Right lobe of liver (tissue), 6 donors: Measurements from ENCODE around the gene EIF3J. TPM values are rescaled to one million over a fixed set of nuclear protein-coding genes. Genes with fewer than 3 reads are reported as not detected.
"Not testable (repeated sequence)": the region's sequence is repeated elsewhere in the genome, so short reads cannot be mapped to it uniquely, and the experiment has no call there.

ENCODE experiments used
- ATAC-seq, 4 donors: fragments of 200-7000 bp; cut with Tn5 transposase; one replicate each; pipeline ENCODE4 v1.9.1; 2020; ENCODE audit warnings: mild to moderate bottlenecking in 4 of 4, moderate library complexity in 4 of 4
- DNase-seq, 3 donors: peaks; one replicate each; pipeline ENCODE4 v3.0.0-alpha.2; 2020
- H3K27ac ChIP-seq, 3 donors: fragments of 200-600 bp; one replicate each; pipeline ENCODE4 v1.8.0; 2022
- H3K27me3 ChIP-seq, 2 donors: fragments of 200-600 bp; one replicate each; pipeline ENCODE4 v1.8.0; 2022
- H3K36me3 ChIP-seq, 4 donors: fragments of 200-600 bp; sonication (generic) in 1 of 4; one replicate each; pipeline versions ENCODE4 v1.5.1 to v1.8.0; 2017 to 2022; ENCODE audit warnings: control low read depth in 1 of 4
- H3K4me1 ChIP-seq, 4 donors: fragments of 200-600 bp; sonication (generic) in 1 of 4; one replicate each; pipeline versions ENCODE4 v1.5.1 to v1.8.0; 2017 to 2022; ENCODE audit warnings: control low read depth in 1 of 4
- H3K4me3 ChIP-seq, 3 donors: fragments of 200-600 bp; one replicate each; pipeline ENCODE4 v1.8.0; 2022
- H3K9me3 ChIP-seq, 4 donors: fragments of 200-600 bp; sonication (generic) in 1 of 4; one replicate each; pipeline versions ENCODE4 v1.5.1 to v1.8.0; 2017 to 2022; ENCODE audit warnings: control low read depth in 1 of 4
- POLR2A ChIP-seq: fragments of 450-650 bp; IDR thresholded peaks from one replicate; pipeline ENCODE4 v1.6.1; 2017; ENCODE audit warnings: antibody characterized with exemption, mild to moderate bottlenecking
- WGBS: methylation state at CpG from one replicate; pipeline ENCODE4 v1.1.6; 2018; ENCODE audit warnings: low coverage, low lambda C conversion rate; ENCODE audit not compliant: insufficient coverage; ENCODE audit errors: missing lambda C conversion rate; 5-methylcytosine and 5-hydroxymethylcytosine counted together
- intact Hi-C, 2 donors: fragments of 100-400 bp; cut with DNase I; formaldehyde crosslinking; loops; one replicate each; pipeline versions ENCODE4 v1.11.2 to v1.14.1; 2022
- total RNA-seq, 6 experiments: library from RNA; depleted of rRNA in 2 of 6; stranded (reverse); fragments of >200 nt in 2 of 6; fragmentation: NEBNext Ultra II Directional in 3 of 6; extraction: Animal tissue kit (Norgen Biotek cat#: 25700) in 3 of 6; gene quantifications; one replicate each; pipeline versions ENCODE4 v1.1.0 to v1.2.4, GENCODE V29; 2016 to 2023
- TF ChIP-seq, protein P1 (sequence below), 4 donors: fragments of 200-600 bp in 3 of 4; fragments of 450-650 bp in 1 of 4; IDR thresholded peaks; one replicate each; pipeline versions ENCODE4 v1.5.1 to v1.8.0; 2016 to 2022; ENCODE audit warnings: antibody characterized with exemption in 4 of 4, mild to moderate bottlenecking in 2 of 4
- donor health status: DM: no; HTN: yes; CAD: no.
- donor health status: DM: no; HTN: no; CAD: no.
- donor health status: DM: no; HTN: no; CAD: no.
- donor health status: DM: no; HTN: yes; CAD: no.
- donor health status: DM: no; HTN: yes; CAD: no.

EIF3J gene
- total RNA-seq, 6 experiments from 2014 or later = 30.1 to 59.8 (median 45.9) TPM

GRCh38 chr15:44554934-44555723 lies 18.2 kb downstream of the EIF3J start:
- Histone ChIP-seq H3K27me3 (no peaks in the 10 kb centered on the region), H3K36me3 (peaks cover 0 to 82% (median 37%) of the 10 kb centered on the region in 4 donors), H3K4me3 (no peak overlapping the region), H3K9me3 (no peaks in the 10 kb centered on the region), H3K27ac (no peak overlapping the region), H3K4me1 (no peaks in the 10 kb centered on the region)
- intact Hi-C loops = no loop called here
- TF ChIP-seq POLR2A = no peak
- TF ChIP-seq, protein P1, sequence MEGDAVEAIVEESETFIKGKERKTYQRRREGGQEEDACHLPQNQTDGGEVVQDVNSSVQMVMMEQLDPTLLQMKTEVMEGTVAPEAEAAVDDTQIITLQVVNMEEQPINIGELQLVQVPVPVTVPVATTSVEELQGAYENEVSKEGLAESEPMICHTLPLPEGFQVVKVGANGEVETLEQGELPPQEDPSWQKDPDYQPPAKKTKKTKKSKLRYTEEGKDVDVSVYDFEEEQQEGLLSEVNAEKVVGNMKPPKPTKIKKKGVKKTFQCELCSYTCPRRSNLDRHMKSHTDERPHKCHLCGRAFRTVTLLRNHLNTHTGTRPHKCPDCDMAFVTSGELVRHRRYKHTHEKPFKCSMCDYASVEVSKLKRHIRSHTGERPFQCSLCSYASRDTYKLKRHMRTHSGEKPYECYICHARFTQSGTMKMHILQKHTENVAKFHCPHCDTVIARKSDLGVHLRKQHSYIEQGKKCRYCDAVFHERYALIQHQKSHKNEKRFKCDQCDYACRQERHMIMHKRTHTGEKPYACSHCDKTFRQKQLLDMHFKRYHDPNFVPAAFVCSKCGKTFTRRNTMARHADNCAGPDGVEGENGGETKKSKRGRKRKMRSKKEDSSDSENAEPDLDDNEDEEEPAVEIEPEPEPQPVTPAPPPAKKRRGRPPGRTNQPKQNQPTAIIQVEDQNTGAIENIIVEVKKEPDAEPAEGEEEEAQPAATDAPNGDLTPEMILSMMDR (IDR thresholded peaks at IDR 0.05) = no peak
- WGBS = 91% methylated on average over 4 of the region's 4 CpGs
- ATAC-seq (no peak), DNase-seq (no peak)

DNA sequence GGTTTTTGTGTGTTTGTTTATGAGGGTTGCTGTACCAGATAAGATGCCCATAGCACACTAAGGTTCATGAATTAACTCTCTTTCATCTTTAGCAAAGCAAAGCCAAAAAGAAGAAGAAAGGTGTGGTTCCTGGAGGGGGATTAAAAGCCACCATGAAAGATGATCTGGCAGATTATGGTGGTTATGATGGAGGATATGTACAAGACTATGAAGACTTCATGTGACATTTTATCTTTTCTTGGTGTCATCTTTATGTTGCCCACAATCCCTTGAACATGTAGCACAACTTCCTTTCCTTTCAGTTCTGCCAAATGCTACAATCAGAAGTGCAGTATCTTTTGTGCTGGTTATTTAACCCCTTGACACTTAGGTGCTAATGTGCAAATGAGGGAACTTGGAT lies 24.0 kb downstream of the EIF3J start:
- ATAC-seq, H3K27ac ChIP-seq, H3K4me3 ChIP-seq, H3K9me3 ChIP-seq, DNase-seq, H3K4me1 ChIP-seq, intact Hi-C loops, H3K27me3 ChIP-seq: not testable (repeated sequence)
- peaks cover 6 to 93% (median 52%) of the 10 kb centered on the region in 4 donors for H3K36me3 ChIP-seq

- peaks cover 6 to 75% (median 42%) of the 10 kb centered on the region in 4 donors for H3K36me3 ChIP-seq
- intact Hi-C loops = no loop called here
- no peaks in the 10 kb centered on the region for H3K9me3 ChIP-seq
- DNase-seq = no peak
- TF ChIP-seq, protein P1 (IDR thresholded peaks at IDR 0.05) = no peak
- TF ChIP-seq POLR2A = no peak
- no peak overlapping the region for H3K4me3 ChIP-seq
- no peaks in the 10 kb centered on the region for H3K27me3 ChIP-seq
- ATAC-seq = peak in 1 of 4 donors; percentile 23
- H3K4me1 ChIP-seq = no peaks in the 10 kb centered on the region
- no peak overlapping the region for H3K27ac ChIP-seq
- WGBS = 83% methylated on average over 2 of the region's 8 CpGs
These were observed 28.6 kb downstream of the EIF3J start for GRCh38 chr15:44565387-44566154.

- DNase-seq (no peak), ATAC-seq (no peak)
- WGBS = 100% methylated on average over 2 of the region's 4 CpGs
- peaks cover 6 to 72% (median 41%) of the 10 kb centered on the region in 4 donors for H3K36me3 ChIP-seq
- intact Hi-C loops = no loop called here
- H3K9me3 ChIP-seq = no peaks in the 10 kb centered on the region
- H3K27me3 ChIP-seq = no peaks in the 10 kb centered on the region
- H3K4me1 ChIP-seq = no peaks in the 10 kb centered on the region
- H3K27ac ChIP-seq = no peak overlapping the region
- H3K4me3 ChIP-seq = no peak overlapping the region
- TF ChIP-seq POLR2A = no peak
- TF ChIP-seq, protein P1 (IDR thresholded peaks at IDR 0.05) = no peak
These were observed 29.2 kb downstream of the EIF3J start for GRCh38 chr15:44566155-44566540.

DNA sequence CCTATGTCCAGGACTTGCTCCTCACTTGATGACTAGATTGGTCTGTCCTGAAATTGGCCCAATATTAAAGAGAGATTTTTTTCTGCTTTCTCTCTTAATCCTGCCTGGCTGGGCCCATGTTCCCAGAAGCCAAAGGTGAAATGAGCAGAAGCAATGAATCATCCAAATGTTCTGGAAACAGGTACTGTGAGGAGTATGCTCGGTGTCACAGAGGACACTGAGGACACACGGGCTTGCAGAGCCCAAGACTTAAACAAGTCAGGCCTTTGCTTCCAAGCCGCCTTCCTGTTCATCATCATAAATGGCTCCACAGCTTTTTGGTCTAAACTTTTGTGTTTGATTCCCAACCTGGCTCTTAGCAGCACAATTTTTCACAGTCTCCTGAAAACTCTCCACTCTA lies 31.4 kb downstream of the EIF3J start:
- peak in 1 of 4 donors; percentile 47 for ATAC-seq
- Histone ChIP-seq H3K27me3 (no peaks in the 10 kb centered on the region), H3K36me3 (peaks cover 4 to 66% (median 40%) of the 10 kb centered on the region in 4 donors), H3K4me3 (no peak overlapping the region), H3K9me3 (no peaks in the 10 kb centered on the region), H3K27ac (no peak overlapping the region), H3K4me1 (no peaks in the 10 kb centered on the region)
- no peak for TF ChIP-seq POLR2A
- TF ChIP-seq, protein P1 (IDR thresholded peaks at IDR 0.05) = no peak
- 77% methylated on average over 2 of the region's 3 CpGs for WGBS
- intact Hi-C loops = no loop called here
- DNase-seq = no peak
